HCT116 (cell line): ENCODE results near the gene RNF169.

ENCODE experiments used
- CTCF ChIP-seq, 3 experiments: fragments of 200-600 bp in 1 of 3; sonication (generic) in 1 of 3; IDR thresholded peaks in 2 of 3; conservative IDR thresholded peaks in 1 of 3; 2 replicates each; pipeline ENCODE4 v1.5.1; 2012 to 2017; ENCODE audit warnings: low read depth in 2 of 3, low read length in 2 of 3, antibody characterized with exemption in 1 of 3, borderline replicate concordance in 1 of 3, control low read depth in 1 of 3, mild to moderate bottlenecking in 1 of 3, mixed read lengths in 1 of 3, mixed run types in 1 of 3, moderate library complexity in 1 of 3; ENCODE audit not compliant: insufficient read depth in 1 of 3
- EGR1 ChIP-seq: IDR thresholded peaks from 2 replicates; pipeline ENCODE4 v1.6.1; 2012; ENCODE audit warnings: low read depth
- EZH2 ChIP-seq: fragments of 200-600 bp; sonication (generic); IDR thresholded peaks from 2 replicates; pipeline ENCODE4 v1.6.1; 2017; ENCODE audit warnings: antibody characterized with exemption, mixed run types
- JUND ChIP-seq: IDR thresholded peaks from 2 replicates; pipeline ENCODE4 v1.6.1; 2012
- POLR2A ChIP-seq: IDR thresholded peaks from 2 replicates; pipeline ENCODE4 v1.7.0; 2011; ENCODE audit warnings: borderline replicate concordance; ENCODE audit not compliant: insufficient read depth, insufficient read length; ENCODE audit errors: extremely low read depth
- POLR2AphosphoS5 ChIP-seq: IDR thresholded peaks from 2 replicates; pipeline ENCODE4 v1.6.1; 2011; ENCODE audit warnings: mild to moderate bottlenecking, low read depth, low read length, moderate library complexity
- SRF ChIP-seq: IDR thresholded peaks from 2 replicates; pipeline ENCODE4 v1.6.1; 2012; ENCODE audit warnings: low read depth
- YY1 ChIP-seq: IDR thresholded peaks from 2 replicates; pipeline ENCODE4 v1.6.1; 2011; ENCODE audit warnings: low read length, low read depth, moderate library complexity, mild to moderate bottlenecking; ENCODE audit not compliant: insufficient replicate concordance; ENCODE audit errors: extremely low read depth

- TF ChIP-seq JUND = no peak
- no peak for TF ChIP-seq SRF
- TF ChIP-seq YY1 = no peak
- no peak for TF ChIP-seq POLR2AphosphoS5
- TF ChIP-seq POLR2A = no peak
- no peak for TF ChIP-seq CTCF (IDR thresholded peaks at IDR 0.05 in 2 of 3, conservative IDR thresholded peaks at IDR 0.05 in 1 of 3; ENCODE audit: borderline replicate concordance in 1 of 3, insufficient read depth in 1 of 3, low read depth in 2 of 3, low read length in 2 of 3)
- no peak for TF ChIP-seq EZH2
- no peak for TF ChIP-seq EGR1
These were observed 89.5 kb downstream of the RNF169 start for GRCh38 chr11:74838188-74838587.
